ENCODE measurements around the gene CPSF4L.

Gene CPSF4L

DNA sequence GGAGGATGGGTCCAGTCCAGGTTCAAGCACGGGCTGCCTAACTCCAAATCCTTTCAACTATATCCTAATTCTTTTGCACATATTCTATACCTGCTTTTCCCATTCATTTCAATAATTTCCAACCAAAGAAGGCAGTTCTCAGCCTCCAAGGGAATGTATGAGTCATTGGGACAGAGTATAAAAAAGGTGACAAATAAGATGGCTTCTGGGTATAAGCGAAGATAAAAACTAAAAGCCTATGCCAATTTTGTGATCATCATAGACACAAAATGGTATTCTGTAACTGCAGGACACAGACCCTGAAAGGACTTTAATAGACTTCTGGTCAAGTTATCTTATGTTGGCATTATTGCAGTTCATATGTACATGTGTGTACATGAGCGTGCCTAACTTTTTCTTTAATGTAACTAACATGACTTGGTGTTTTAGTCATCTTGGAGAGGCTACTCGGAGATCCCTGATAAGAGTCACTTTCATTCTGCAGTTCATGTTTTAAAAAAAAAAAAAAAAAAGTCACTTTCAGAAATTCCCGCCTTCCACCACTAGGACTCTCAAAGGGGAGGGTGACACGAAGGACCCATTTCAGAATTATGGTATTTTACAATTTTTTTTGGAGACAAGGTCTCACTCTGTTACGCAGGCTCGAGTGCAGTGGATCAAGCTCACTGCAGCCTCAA is 51.5 kb downstream of the CPSF4L start:
- DNase-seq (ENCODE audit: low read depth): no peak
- H3K4me3 ChIP-seq (ENCODE audit: low read depth, low read length): no peak overlapping the region
- TF ChIP-seq POLR2A (IDR thresholded peaks at IDR 0.05; ENCODE audit: extremely low read depth, insufficient read length): no peak
- TF ChIP-seq MAX (IDR thresholded peaks at IDR 0.05; ENCODE audit: low read depth, low read length): no peak
- no peak for TF ChIP-seq CTCF (IDR thresholded peaks at IDR 0.05; ENCODE audit: low read depth, low read length)
- TF ChIP-seq MYC (IDR thresholded peaks at IDR 0.05; ENCODE audit: low read depth, low read length): no peak

- TF ChIP-seq POLR2A (IDR thresholded peaks at IDR 0.05; ENCODE audit: extremely low read depth, insufficient read length) (no peak), MYC (IDR thresholded peaks at IDR 0.05; ENCODE audit: low read depth, low read length) (no peak), MAX (IDR thresholded peaks at IDR 0.05; ENCODE audit: low read depth, low read length) (no peak), CTCF (IDR thresholded peaks at IDR 0.05; ENCODE audit: low read depth, low read length) (no peak)
- no peak overlapping the region for H3K4me3 ChIP-seq (ENCODE audit: low read depth, low read length)
- no peak for DNase-seq (ENCODE audit: low read depth)
These were observed 52.2 kb downstream of the CPSF4L start for GRCh38 chr17:73209436-73209835.

DNA sequence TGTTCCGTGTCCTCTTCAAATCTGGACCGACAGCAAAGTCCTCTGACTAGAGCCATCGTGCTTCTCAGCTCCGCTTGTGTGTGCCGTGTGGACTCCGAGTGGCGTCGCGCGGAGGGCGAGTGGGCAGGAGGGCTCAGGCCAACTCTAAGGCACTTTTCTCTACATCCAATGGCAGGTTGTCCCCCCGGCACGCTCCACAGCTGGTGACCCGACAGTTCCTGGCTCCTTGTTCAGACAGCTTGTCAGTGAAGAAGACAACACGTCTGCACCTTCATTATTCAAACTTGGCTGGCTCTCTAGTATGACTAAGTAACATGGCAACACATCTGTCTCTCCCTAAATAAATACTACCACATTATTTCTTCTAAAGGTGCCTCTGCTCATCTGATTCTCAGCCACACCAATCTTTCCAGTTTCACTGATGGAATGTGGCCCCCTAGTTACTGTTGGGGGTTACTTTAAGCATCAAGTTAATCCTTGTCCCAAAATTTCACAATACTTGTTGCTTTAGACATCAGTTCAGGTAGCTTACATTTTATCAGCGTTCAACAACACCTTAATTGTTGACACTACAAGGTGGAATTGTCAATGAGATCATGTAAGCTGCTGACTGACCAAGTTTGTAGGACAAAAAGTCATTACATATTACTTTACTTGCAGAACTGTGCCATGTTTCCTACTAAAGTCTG is 53.4 kb downstream of the CPSF4L start:
- no peak overlapping the region for H3K4me3 ChIP-seq (ENCODE audit: low read depth, low read length)
- DNase-seq (ENCODE audit: low read depth): no peak
- no peak for TF ChIP-seq POLR2A (IDR thresholded peaks at IDR 0.05; ENCODE audit: extremely low read depth, insufficient read length)
- TF ChIP-seq MAX (IDR thresholded peaks at IDR 0.05; ENCODE audit: low read depth, low read length): no peak
- no peak for TF ChIP-seq MYC (IDR thresholded peaks at IDR 0.05; ENCODE audit: low read depth, low read length)
- TF ChIP-seq CTCF (IDR thresholded peaks at IDR 0.05; ENCODE audit: low read depth, low read length): no peak

DNA sequence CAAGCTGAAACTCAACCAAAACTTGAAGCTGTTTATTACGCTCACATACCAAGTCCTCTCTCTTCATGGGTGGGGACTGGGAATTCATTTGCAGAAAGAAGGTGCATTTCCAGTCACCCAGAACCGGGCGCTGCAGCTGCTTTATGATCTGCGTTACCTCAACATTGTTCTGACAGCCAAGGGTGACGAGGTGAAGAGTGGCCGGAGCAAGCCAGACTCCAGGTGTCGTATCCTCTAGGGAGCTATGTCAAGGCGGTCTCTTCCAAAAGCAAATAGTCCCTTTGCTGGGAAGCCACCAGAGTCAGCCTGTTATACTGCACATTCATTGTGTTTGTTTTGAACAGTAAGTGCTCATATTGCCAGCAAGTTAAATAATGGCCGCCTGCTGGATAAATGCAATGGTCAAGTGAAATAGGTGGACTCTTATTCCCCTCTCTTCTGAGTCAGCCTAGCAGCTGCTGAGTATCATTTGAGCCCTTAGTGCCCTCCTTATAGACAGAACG is 56.2 kb downstream of the CPSF4L start:
- H3K4me3 ChIP-seq (ENCODE audit: low read depth, low read length): no peak overlapping the region
- no peak for DNase-seq (ENCODE audit: low read depth)
- TF ChIP-seq MYC (IDR thresholded peaks at IDR 0.05; ENCODE audit: low read depth, low read length) (no peak), MAX (IDR thresholded peaks at IDR 0.05; ENCODE audit: low read depth, low read length) (no peak), CTCF (IDR thresholded peaks at IDR 0.05; ENCODE audit: low read depth, low read length) (no peak), POLR2A (IDR thresholded peaks at IDR 0.05; ENCODE audit: extremely low read depth, insufficient read length) (no peak)

DNA sequence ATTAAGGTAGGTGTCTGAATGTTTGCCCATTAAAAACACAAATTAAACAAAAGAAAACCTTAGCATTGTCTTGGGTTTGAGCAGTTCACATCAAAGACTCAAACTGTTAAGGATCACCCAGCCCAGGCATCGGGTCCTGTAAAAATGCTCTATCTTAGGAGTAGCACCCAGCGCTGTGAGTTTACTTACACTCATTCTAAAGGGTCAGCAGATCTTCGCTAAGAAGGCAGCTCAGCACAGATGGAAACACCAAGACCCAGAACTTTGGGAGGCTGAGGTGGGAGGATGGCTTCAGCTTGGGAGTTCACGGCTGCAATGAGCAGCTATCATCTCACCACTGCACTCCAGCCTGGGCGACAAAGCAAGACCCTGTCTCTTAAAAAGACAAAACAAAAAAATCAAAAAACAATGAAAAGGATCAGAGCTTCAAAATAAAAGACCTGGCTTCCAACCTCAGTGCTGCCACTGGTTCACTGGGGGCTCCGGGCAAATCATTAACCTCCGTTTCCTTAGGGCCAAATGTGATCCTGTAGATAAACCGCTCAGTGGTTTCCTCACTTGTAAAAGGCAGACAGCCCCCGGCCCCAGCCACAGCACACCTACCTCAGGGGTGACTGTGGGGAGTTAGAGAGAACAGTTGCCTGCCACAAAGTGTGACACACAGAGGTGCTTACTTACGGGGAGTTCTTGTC is 57.7 kb downstream of the CPSF4L start:
- H3K4me3 ChIP-seq (ENCODE audit: low read depth, low read length): no peak overlapping the region
- no peak for DNase-seq (ENCODE audit: low read depth)
- TF ChIP-seq POLR2A (IDR thresholded peaks at IDR 0.05; ENCODE audit: extremely low read depth, insufficient read length): no peak
- no peak for TF ChIP-seq CTCF (IDR thresholded peaks at IDR 0.05; ENCODE audit: low read depth, low read length)
- no peak for TF ChIP-seq MAX (IDR thresholded peaks at IDR 0.05; ENCODE audit: low read depth, low read length)

Measured in NB4 (cell line).